ENCODE results near the gene MTMR10. TPM values are rescaled to one million over a fixed set of nuclear protein-coding genes. Genes with fewer than 3 reads are reported as not detected.

Gene MTMR10
- total RNA-seq: 36.5 TPM
- 1 to 10 TPM; 6.1 to 7.3 (median 6.6) TPM for polyA plus RNA-seq

GRCh38 chr15:30991255-30992235, at the start of gene MTMR10:
MTMR10 (minus strand) TSS chr15:30991628; CDS start chr15:30991506, 122 bp downstream.
- peak; percentile 97 for ATAC-seq (ENCODE audit: low read depth in 2 of 2)
- Histone ChIP-seq H3K4me1 (ENCODE audit: control insufficient read depth, insufficient read depth, low read length, poor library complexity, severe bottlenecking) (peaks cover 35% of the 10 kb centered on the region), H3K9me3 (ENCODE audit: control insufficient read depth in 2 of 2, low read length in 2 of 2) (no peaks in the 10 kb centered on the region), H3K27ac (ENCODE audit: insufficient read depth, low read length, poor library complexity, severe bottlenecking) (peak within 1 kb of the TSS; percentile 70), H3K36me3 (ENCODE audit: control insufficient read depth, insufficient read depth, low read length) (no peaks in the 10 kb centered on the region), H3K27me3 (ENCODE audit: control insufficient read depth, insufficient read depth, low read length) (no peaks in the 10 kb centered on the region), H3K4me3 (ENCODE audit: low read depth, low read length) (peak within 1 kb of the TSS; percentile 95)
- H3K4me1 Mint-ChIP-seq: peaks cover 15 to 47% (median 20%) of the 10 kb centered on the region in 4 donors
- peaks cover 27% of the 10 kb centered on the region for H3K27me3 Mint-ChIP-seq
- H3K4me3 Mint-ChIP-seq: peak within 1 kb of the TSS; percentile 97 to 98 (median 98)
- H3K36me3 Mint-ChIP-seq: peaks cover 10% of the 10 kb centered on the region
- H3K27ac Mint-ChIP-seq: peak within 1 kb of the TSS; percentile 85 to 97 (median 96)
- peaks cover 0 to 4% (median 0%) of the 10 kb centered on the region in 7 donors for H3K9me3 Mint-ChIP-seq
- peak; percentile 67 to 83 (median 82) for DNase-seq

- H3K27me3 Mint-ChIP-seq: peaks cover 8% of the 10 kb centered on the region
- H3K4me3 ChIP-seq (ENCODE audit: low read depth, low read length): no peak overlapping the region
- H3K27ac ChIP-seq (ENCODE audit: insufficient read depth, low read length, poor library complexity, severe bottlenecking): no peak overlapping the region
- no peak for DNase-seq
- no peaks in the 10 kb centered on the region for H3K4me1 Mint-ChIP-seq
- H3K27ac Mint-ChIP-seq: no peak overlapping the region
- no peaks in the 10 kb centered on the region for H3K36me3 Mint-ChIP-seq
- no peaks in the 10 kb centered on the region for H3K27me3 ChIP-seq (ENCODE audit: control insufficient read depth, insufficient read depth, low read length)
- no peak overlapping the region for H3K4me3 Mint-ChIP-seq
- no peaks in the 10 kb centered on the region for H3K36me3 ChIP-seq (ENCODE audit: control insufficient read depth, insufficient read depth, low read length)
- no peaks in the 10 kb centered on the region for H3K4me1 ChIP-seq (ENCODE audit: control insufficient read depth, insufficient read depth, low read length, poor library complexity, severe bottlenecking)
- H3K9me3 ChIP-seq (ENCODE audit: control insufficient read depth in 2 of 2, low read length in 2 of 2): no peaks in the 10 kb centered on the region
- no peaks in the 10 kb centered on the region for H3K9me3 Mint-ChIP-seq
- no peak for ATAC-seq (ENCODE audit: low read depth in 2 of 2)
These were observed 49.2 kb upstream of the MTMR10 start for GRCh38 chr15:31040611-31041010.

GRCh38 chr15:31039961-31040360, 48.5 kb upstream of the MTMR10 start:
- ATAC-seq (ENCODE audit: low read depth in 2 of 2) (no peak), DNase-seq (no peak)
- no peaks in the 10 kb centered on the region for H3K36me3 Mint-ChIP-seq
- H3K9me3 Mint-ChIP-seq: no peaks in the 10 kb centered on the region
- no peaks in the 10 kb centered on the region for H3K4me1 Mint-ChIP-seq
- Histone ChIP-seq H3K4me3 (ENCODE audit: low read depth, low read length) (no peak overlapping the region), H3K27ac (ENCODE audit: insufficient read depth, low read length, poor library complexity, severe bottlenecking) (no peak overlapping the region), H3K4me1 (ENCODE audit: control insufficient read depth, insufficient read depth, low read length, poor library complexity, severe bottlenecking) (no peaks in the 10 kb centered on the region), H3K36me3 (ENCODE audit: control insufficient read depth, insufficient read depth, low read length) (no peaks in the 10 kb centered on the region), H3K27me3 (ENCODE audit: control insufficient read depth, insufficient read depth, low read length) (no peaks in the 10 kb centered on the region), H3K9me3 (ENCODE audit: control insufficient read depth in 2 of 2, low read length in 2 of 2) (no peaks in the 10 kb centered on the region)
- H3K4me3 Mint-ChIP-seq: no peak overlapping the region
- H3K27me3 Mint-ChIP-seq: peaks cover 8% of the 10 kb centered on the region
- no peak overlapping the region for H3K27ac Mint-ChIP-seq

GRCh38 chr15:31037731-31038477, 46.5 kb upstream of the MTMR10 start:
- Histone ChIP-seq H3K9me3 (ENCODE audit: control insufficient read depth in 2 of 2, low read length in 2 of 2) (no peaks in the 10 kb centered on the region), H3K27me3 (ENCODE audit: control insufficient read depth, insufficient read depth, low read length) (no peaks in the 10 kb centered on the region), H3K4me3 (ENCODE audit: low read depth, low read length) (no peak overlapping the region), H3K36me3 (ENCODE audit: control insufficient read depth, insufficient read depth, low read length) (no peaks in the 10 kb centered on the region), H3K4me1 (ENCODE audit: control insufficient read depth, insufficient read depth, low read length, poor library complexity, severe bottlenecking) (no peaks in the 10 kb centered on the region), H3K27ac (ENCODE audit: insufficient read depth, low read length, poor library complexity, severe bottlenecking) (no peak overlapping the region)
- Mint-ChIP-seq H3K4me1 (no peaks in the 10 kb centered on the region), H3K36me3 (no peaks in the 10 kb centered on the region), H3K27ac (no peak overlapping the region), H3K4me3 (no peak overlapping the region), H3K27me3 (peaks cover 8% of the 10 kb centered on the region), H3K9me3 (no peaks in the 10 kb centered on the region)
- DNase-seq: no peak
- no peak for ATAC-seq (ENCODE audit: low read depth in 2 of 2)

- no peak overlapping the region for H3K27ac ChIP-seq (ENCODE audit: insufficient read depth, low read length, poor library complexity, severe bottlenecking)
- no peaks in the 10 kb centered on the region for H3K4me1 Mint-ChIP-seq
- no peaks in the 10 kb centered on the region for H3K9me3 Mint-ChIP-seq
- no peak overlapping the region for H3K27ac Mint-ChIP-seq
- H3K36me3 Mint-ChIP-seq: no peaks in the 10 kb centered on the region
- H3K4me3 Mint-ChIP-seq: no peak overlapping the region
- H3K27me3 ChIP-seq (ENCODE audit: control insufficient read depth, insufficient read depth, low read length): no peaks in the 10 kb centered on the region
- H3K4me1 ChIP-seq (ENCODE audit: control insufficient read depth, insufficient read depth, low read length, poor library complexity, severe bottlenecking): no peaks in the 10 kb centered on the region
- H3K4me3 ChIP-seq (ENCODE audit: low read depth, low read length): no peak overlapping the region
- DNase-seq (no peak), ATAC-seq (ENCODE audit: low read depth in 2 of 2) (no peak)
- H3K27me3 Mint-ChIP-seq: peaks cover under 1% of the 10 kb centered on the region
- no peaks in the 10 kb centered on the region for H3K9me3 ChIP-seq (ENCODE audit: control insufficient read depth in 2 of 2, low read length in 2 of 2)
- H3K36me3 ChIP-seq (ENCODE audit: control insufficient read depth, insufficient read depth, low read length): no peaks in the 10 kb centered on the region
These were observed 45.4 kb upstream of the MTMR10 start for GRCh38 chr15:31036783-31037182.

GRCh38 chr15:31035610-31036009, 44.2 kb upstream of the MTMR10 start:
- Histone ChIP-seq H3K4me3 (ENCODE audit: low read depth, low read length) (no peak overlapping the region), H3K9me3 (ENCODE audit: control insufficient read depth in 2 of 2, low read length in 2 of 2) (no peaks in the 10 kb centered on the region), H3K4me1 (ENCODE audit: control insufficient read depth, insufficient read depth, low read length, poor library complexity, severe bottlenecking) (no peaks in the 10 kb centered on the region), H3K27ac (ENCODE audit: insufficient read depth, low read length, poor library complexity, severe bottlenecking) (no peak overlapping the region), H3K27me3 (ENCODE audit: control insufficient read depth, insufficient read depth, low read length) (no peaks in the 10 kb centered on the region), H3K36me3 (ENCODE audit: control insufficient read depth, insufficient read depth, low read length) (no peaks in the 10 kb centered on the region)
- H3K4me1 Mint-ChIP-seq: no peaks in the 10 kb centered on the region
- no peak overlapping the region for H3K27ac Mint-ChIP-seq
- no peaks in the 10 kb centered on the region for H3K36me3 Mint-ChIP-seq
- ATAC-seq (ENCODE audit: low read depth in 2 of 2): no peak
- no peak for DNase-seq
- no peaks in the 10 kb centered on the region for H3K9me3 Mint-ChIP-seq
- no peak overlapping the region for H3K4me3 Mint-ChIP-seq
- H3K27me3 Mint-ChIP-seq: no peaks in the 10 kb centered on the region

- no peak overlapping the region for H3K27ac ChIP-seq (ENCODE audit: insufficient read depth, low read length, poor library complexity, severe bottlenecking)
- no peaks in the 10 kb centered on the region for H3K9me3 ChIP-seq (ENCODE audit: control insufficient read depth in 2 of 2, low read length in 2 of 2)
- peaks cover 5% of the 10 kb centered on the region for H3K27me3 Mint-ChIP-seq
- H3K4me1 ChIP-seq (ENCODE audit: control insufficient read depth, insufficient read depth, low read length, poor library complexity, severe bottlenecking): no peaks in the 10 kb centered on the region
- H3K27me3 ChIP-seq (ENCODE audit: control insufficient read depth, insufficient read depth, low read length): peaks cover 2% of the 10 kb centered on the region
- H3K4me1 Mint-ChIP-seq: no peaks in the 10 kb centered on the region
- no peaks in the 10 kb centered on the region for H3K36me3 ChIP-seq (ENCODE audit: control insufficient read depth, insufficient read depth, low read length)
- no peak overlapping the region for H3K27ac Mint-ChIP-seq
- no peak overlapping the region for H3K4me3 ChIP-seq (ENCODE audit: low read depth, low read length)
- DNase-seq (no peak), ATAC-seq (ENCODE audit: low read depth in 2 of 2) (no peak)
- H3K9me3 Mint-ChIP-seq: no peaks in the 10 kb centered on the region
- H3K4me3 Mint-ChIP-seq: no peak overlapping the region
- no peaks in the 10 kb centered on the region for H3K36me3 Mint-ChIP-seq
These were observed 42.7 kb upstream of the MTMR10 start for GRCh38 chr15:31034152-31034551.
